HG03460 (cell line): ENCODE results near the gene FANK1.
"Not testable (repeated sequence)": the region's sequence is repeated elsewhere in the genome, so short reads cannot be mapped to it uniquely, and the experiment has no call there.

Source experiments
- ATAC-seq: cut with Tn5 transposase; IDR thresholded peaks from one replicate; pipeline ENCODE4 v1.9.1; 2021; ENCODE audit not compliant: unreplicated experiment

FANK1 gene

GRCh38 chr10:126017961-126018560, 121.7 kb downstream of the FANK1 start:
- no peak for ATAC-seq

- no peak for ATAC-seq
Measured at GRCh38 chr10:126021833-126022500, 125.6 kb downstream of the FANK1 start.

GRCh38 chr10:126022841-126023240, 126.5 kb downstream of the FANK1 start:
- no peak for ATAC-seq

- no peak for ATAC-seq
Measured at GRCh38 chr10:126027692-126028091, 131.3 kb downstream of the FANK1 start.

- ATAC-seq: no peak
Measured at GRCh38 chr10:126029999-126030398, 133.6 kb downstream of the FANK1 start.

- ATAC-seq: no peak
Measured at GRCh38 chr10:126034586-126034985, 138.2 kb downstream of the FANK1 start.

GRCh38 chr10:126036515-126036914, 140.2 kb downstream of the FANK1 start:
- ATAC-seq: no peak

- ATAC-seq: no peak
Measured at GRCh38 chr10:126037946-126038345, 141.6 kb downstream of the FANK1 start.

GRCh38 chr10:126041117-126041516, 144.8 kb downstream of the FANK1 start:
- no peak for ATAC-seq

- ATAC-seq: peak; percentile 99
Measured at GRCh38 chr10:126041804-126042231, 145.5 kb downstream of the FANK1 start.

GRCh38 chr10:126042354-126042753, 146.0 kb downstream of the FANK1 start:
- no peak for ATAC-seq

- ATAC-seq: no peak
Measured at GRCh38 chr10:126042906-126043305, 146.5 kb downstream of the FANK1 start.

GRCh38 chr10:126043389-126043788, 147.0 kb downstream of the FANK1 start:
- no peak for ATAC-seq

GRCh38 chr10:126045861-126046260, 149.5 kb downstream of the FANK1 start:
- ATAC-seq: no peak

- ATAC-seq: no peak
Measured at GRCh38 chr10:126046831-126047230, 150.5 kb downstream of the FANK1 start.

GRCh38 chr10:126047749-126048148, 151.4 kb downstream of the FANK1 start:
- ATAC-seq: not testable (repeated sequence)

- ATAC-seq: no peak
Measured at GRCh38 chr10:126049759-126050700, 153.7 kb downstream of the FANK1 start.

GRCh38 chr10:126052171-126052570, 155.8 kb downstream of the FANK1 start:
- no peak for ATAC-seq

GRCh38 chr10:126054191-126054590, 157.8 kb downstream of the FANK1 start:
- ATAC-seq: no peak

GRCh38 chr10:126057494-126057893, 161.1 kb downstream of the FANK1 start:
- ATAC-seq: no peak

- ATAC-seq: no peak
Measured at GRCh38 chr10:126058104-126058503, 161.7 kb downstream of the FANK1 start.

- no peak for ATAC-seq
Measured at GRCh38 chr10:126058507-126058906, 162.1 kb downstream of the FANK1 start.
